Adrenal gland (tissue), 12 donors: Measurements from ENCODE around the gene KLK14. TPM values are rescaled to one million over a fixed set of nuclear protein-coding genes. Genes with fewer than 3 reads are reported as not detected.

ENCODE experiments used
- DNase-seq, 7 donors: peaks; one replicate each; pipeline ENCODE4 v3.0.0-alpha.2; 2019 to 2020
- H3K27ac ChIP-seq, 5 donors: fragments of 200-600 bp; sonication (generic) in 4 of 5; 1 replicate in 3 of 5; 2 replicates in 2 of 5; pipeline versions ENCODE4 v1.5.1 to v1.8.0; 2016 to 2020; ENCODE audit warnings: mild to moderate bottlenecking in 1 of 5
- H3K27me3 ChIP-seq: fragments of 200-600 bp; 2 replicates; pipeline ENCODE4 v1.8.0; 2021
- H3K36me3 ChIP-seq, 2 donors: fragments of 200-600 bp; replicated peaks in 1 of 2; 1 replicate in 1 of 2; 2 replicates in 1 of 2; pipeline versions ENCODE4 v1.5.1 to v1.8.0; 2018 to 2022
- H3K4me1 ChIP-seq, 2 donors: fragments of 200-600 bp; replicated peaks in 1 of 2; 1 replicate in 1 of 2; 2 replicates in 1 of 2; pipeline versions ENCODE4 v1.5.1 to v1.8.0; 2018 to 2021
- H3K4me3 ChIP-seq, 4 donors: fragments of 200-600 bp; sonication (generic) in 3 of 4; one replicate each; pipeline ENCODE4 v1.5.1; 2016 to 2018
- H3K9me3 ChIP-seq, 3 donors: fragments of 200-600 bp; sonication (generic) in 1 of 3; replicated peaks in 1 of 3; 1 replicate in 2 of 3; 2 replicates in 1 of 3; pipeline versions ENCODE4 v1.5.1 to v1.8.0; 2016 to 2021
- POLR2A ChIP-seq, 2 donors: fragments of 450-650 bp; IDR thresholded peaks; one replicate each; pipeline ENCODE4 v1.6.1; 2017; ENCODE audit warnings: antibody characterized with exemption in 2 of 2, mild to moderate bottlenecking in 2 of 2, moderate library complexity in 1 of 2
- WGBS, 4 donors: extraction: QIAGEN DNeasy Blood & Tissue Kit in 2 of 4; methylation state at CpG; one replicate each; pipeline versions ENCODE4 v1.1.5 to v1.1.7; 2013 to 2017; 5-methylcytosine and 5-hydroxymethylcytosine counted together
- intact Hi-C, 2 donors: fragments of 100-400 bp; cut with DNase I; formaldehyde crosslinking; loops; one replicate each; pipeline versions ENCODE4 v1.14.1 to v1.15.0; 2022 to 2023
- polyA plus RNA-seq, 3 donors: library from polyadenylated mRNA; stranded (reverse); fragments of 200-250 nt in 2 of 3; fragments of 350-450 nt in 1 of 3; fragmentation: Illumina TruSeq in 1 of 3; extraction: RNeasy Lipid Tissue Mini Kit (QIAGEN cat#74804) in 1 of 3; gene quantifications; one replicate each; pipeline ENCODE4 v1.2.3, GENCODE V29; 2013 to 2014
- total RNA-seq, 9 donors: library from RNA; depleted of rRNA in 4 of 9; stranded (reverse); fragments of >200 nt in 4 of 9; fragments of 120-200 nt in 1 of 9; fragmentation: NEBNext Ultra II Directional in 1 of 9; extraction: Animal tissue kit (Norgen Biotek cat#: 25700) in 1 of 9; gene quantifications; one replicate each; pipeline versions ENCODE4 v1.1.0 to v1.2.4, GENCODE V29; 2013 to 2023
- TF ChIP-seq, protein P1 (sequence below), 6 experiments: fragments of 450-650 bp in 4 of 6; fragments of 200-600 bp in 2 of 6; sonication (generic) in 1 of 6; IDR thresholded peaks; 1 replicate in 5 of 6; 2 replicates in 1 of 6; pipeline versions ENCODE4 v1.5.1 to v1.8.0; 2016 to 2021; ENCODE audit warnings: antibody characterized with exemption in 6 of 6, mild to moderate bottlenecking in 2 of 6, moderate library complexity in 1 of 6
- donor health status: healthy with polysubstance abuse.
- donor health status: Bipolar disorder and iron deficiency.
- donor health status: DM: yes; HTN: yes; CAD: no.
- donor health status: DM: no; HTN: no; CAD: no.
- donor health status: DM: no; HTN: no; CAD: no.
- donor health status: DM: yes; HTN: yes; CAD: no.

KLK14 gene
- total and polyA plus RNA-seq, 12 donors, result 0.25 to 0.81 (median 0.57) TPM; not detected in 8

- intact Hi-C loops, result loop anchor here (10.0 kb wide), 3 partner anchors 80 to 170 kb away; partner anchors contain the start of gene KLK10 (in 1 of the 2)
- H3K4me3 ChIP-seq, result no peak overlapping the region
- no peaks in the 10 kb centered on the region for H3K27me3 ChIP-seq
- WGBS, 4 donors, result 20 to 29% (median 25%) methylated on average over 13 to 15 of the region's 15 CpGs
- no peak for TF ChIP-seq POLR2A (IDR thresholded peaks at IDR 0.05)
- TF ChIP-seq, protein P1, sequence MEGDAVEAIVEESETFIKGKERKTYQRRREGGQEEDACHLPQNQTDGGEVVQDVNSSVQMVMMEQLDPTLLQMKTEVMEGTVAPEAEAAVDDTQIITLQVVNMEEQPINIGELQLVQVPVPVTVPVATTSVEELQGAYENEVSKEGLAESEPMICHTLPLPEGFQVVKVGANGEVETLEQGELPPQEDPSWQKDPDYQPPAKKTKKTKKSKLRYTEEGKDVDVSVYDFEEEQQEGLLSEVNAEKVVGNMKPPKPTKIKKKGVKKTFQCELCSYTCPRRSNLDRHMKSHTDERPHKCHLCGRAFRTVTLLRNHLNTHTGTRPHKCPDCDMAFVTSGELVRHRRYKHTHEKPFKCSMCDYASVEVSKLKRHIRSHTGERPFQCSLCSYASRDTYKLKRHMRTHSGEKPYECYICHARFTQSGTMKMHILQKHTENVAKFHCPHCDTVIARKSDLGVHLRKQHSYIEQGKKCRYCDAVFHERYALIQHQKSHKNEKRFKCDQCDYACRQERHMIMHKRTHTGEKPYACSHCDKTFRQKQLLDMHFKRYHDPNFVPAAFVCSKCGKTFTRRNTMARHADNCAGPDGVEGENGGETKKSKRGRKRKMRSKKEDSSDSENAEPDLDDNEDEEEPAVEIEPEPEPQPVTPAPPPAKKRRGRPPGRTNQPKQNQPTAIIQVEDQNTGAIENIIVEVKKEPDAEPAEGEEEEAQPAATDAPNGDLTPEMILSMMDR (IDR thresholded peaks at IDR 0.05), result peak; percentile 21 to 65 (median 56)
- no peak overlapping the region for H3K27ac ChIP-seq
- no peaks in the 10 kb centered on the region for H3K36me3 ChIP-seq
- no peaks in the 10 kb centered on the region for H3K4me1 ChIP-seq
- no peaks in the 10 kb centered on the region for H3K9me3 ChIP-seq
- no peak for DNase-seq
These were observed 12.1 kb upstream of the KLK14 start for GRCh38 chr19:51094696-51095279.

DNA sequence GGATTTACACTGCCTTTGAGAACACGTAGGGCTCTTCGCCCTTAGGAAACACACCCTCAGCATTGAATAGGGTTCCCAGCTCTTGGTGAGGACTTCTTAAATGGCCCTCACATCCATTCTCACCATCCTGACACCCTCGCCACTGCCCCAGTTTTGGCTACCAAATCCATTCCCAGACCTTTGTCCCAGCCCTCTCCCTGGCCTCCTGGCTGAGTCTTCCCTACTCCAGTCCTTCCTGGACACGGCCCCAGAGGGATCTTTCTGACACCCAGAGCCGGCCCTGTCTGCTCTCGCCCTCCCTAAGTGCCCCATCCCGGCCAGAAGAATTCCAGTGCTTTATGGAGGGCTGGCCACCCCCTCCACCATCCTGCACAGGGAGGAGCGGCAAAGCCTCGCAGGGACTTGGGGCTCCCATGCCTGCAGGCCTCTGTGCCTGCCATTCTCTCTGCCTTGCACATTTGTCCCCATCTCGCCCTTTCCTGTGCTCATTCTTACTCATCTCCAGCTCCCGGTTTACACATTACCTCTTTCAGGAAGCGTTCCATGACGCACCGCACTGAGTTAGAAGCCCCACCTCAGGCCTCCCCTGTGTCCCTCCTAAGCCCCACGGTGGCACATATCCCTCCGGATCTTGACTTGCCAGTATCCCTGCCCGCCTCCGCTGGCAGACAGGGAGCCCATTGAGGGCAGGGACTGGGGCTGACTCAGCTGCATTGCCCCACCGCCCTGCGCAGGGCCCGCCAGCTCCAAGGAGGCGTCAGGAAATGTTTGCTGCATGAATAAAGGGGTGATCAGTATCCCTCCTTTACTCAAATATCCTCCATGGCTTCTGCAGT, 11.0 kb upstream of the KLK14 start:
- no peaks in the 10 kb centered on the region for H3K27me3 ChIP-seq
- no peaks in the 10 kb centered on the region for H3K9me3 ChIP-seq
- no peaks in the 10 kb centered on the region for H3K4me1 ChIP-seq
- TF ChIP-seq POLR2A (IDR thresholded peaks at IDR 0.05), result no peak
- TF ChIP-seq, protein P1 (IDR thresholded peaks at IDR 0.05), result no peak
- WGBS, 4 donors, result 79 to 83% (median 81%) methylated on average over 20 to 22 of the region's 22 CpGs
- intact Hi-C loops, result loop anchor here (10.0 kb wide), 3 partner anchors 79 to 169 kb away; partner anchors contain the start of gene KLK10 (in 1 of the 2)
- H3K4me3 ChIP-seq, result no peak overlapping the region
- H3K36me3 ChIP-seq, result no peaks in the 10 kb centered on the region
- no peak overlapping the region for H3K27ac ChIP-seq
- no peak for DNase-seq

- Histone ChIP-seq H3K9me3 (no peaks in the 10 kb centered on the region), H3K4me1 (no peaks in the 10 kb centered on the region), H3K27me3 (no peaks in the 10 kb centered on the region), H3K27ac (no peak overlapping the region), H3K4me3 (no peak overlapping the region), H3K36me3 (no peaks in the 10 kb centered on the region)
- no peak for TF ChIP-seq POLR2A (IDR thresholded peaks at IDR 0.05)
- TF ChIP-seq, protein P1 (IDR thresholded peaks at IDR 0.05), result no peak
- no peak for DNase-seq
- intact Hi-C loops, result loop anchor here (10.0 kb wide), 3 partner anchors 78 to 168 kb away; partner anchors contain the start of gene KLK10 (in 1 of the 2)
- WGBS, 4 donors, result 70 to 80% (median 76%) methylated on average over 7 to 8 of the region's 8 CpGs
These were observed 10.4 kb upstream of the KLK14 start for GRCh38 chr19:51093101-51093500.
